Kidney epithelial cell (primary cell): Measurements from ENCODE around the gene RASA2. TPM values are rescaled to one million over a fixed set of nuclear protein-coding genes. Genes with fewer than 3 reads are reported as not detected.

Experiments used
- DNase-seq: peaks from one replicate; pipeline ENCODE4 v3.0.0-alpha.2; 2010; ENCODE audit warnings: low read depth
- H3K27me3 ChIP-seq: 2 replicates; pipeline ENCODE4 v1.6.0; 2011; ENCODE audit warnings: low read length; ENCODE audit not compliant: control insufficient read depth, insufficient read depth
- H3K36me3 ChIP-seq: 2 replicates; pipeline ENCODE4 v1.5.1; 2011; ENCODE audit warnings: low read length; ENCODE audit not compliant: control insufficient read depth, insufficient read depth
- H3K4me3 ChIP-seq: 2 replicates; pipeline ENCODE4 v1.5.1; 2011; ENCODE audit warnings: low read depth, mild to moderate bottlenecking, control low read depth, low read length
- CTCF ChIP-seq: IDR thresholded peaks from 2 replicates; pipeline ENCODE4 v1.5.1; 2011; ENCODE audit warnings: mild to moderate bottlenecking, moderate library complexity, low read length, control low read depth, inconsistent platforms; ENCODE audit not compliant: insufficient read depth, poor library complexity, severe bottlenecking
- total RNA-seq: library from RNA; depleted of rRNA; stranded (reverse); fragments of >200 nt; gene quantifications from 2 replicates; pipeline ENCODE4 v1.2.3, GENCODE V29; 2015

RASA2 gene
- total RNA-seq, 1 donor from 2014 or later: 16.8 TPM

GRCh38 chr3:141646760-141647561, 160.1 kb downstream of the RASA2 start:
- TF ChIP-seq CTCF: no peak
- no peak overlapping the region for H3K4me3 ChIP-seq
- no peak for DNase-seq
- H3K36me3 ChIP-seq: no peaks in the 10 kb centered on the region
- H3K27me3 ChIP-seq: no peaks in the 10 kb centered on the region

DNA sequence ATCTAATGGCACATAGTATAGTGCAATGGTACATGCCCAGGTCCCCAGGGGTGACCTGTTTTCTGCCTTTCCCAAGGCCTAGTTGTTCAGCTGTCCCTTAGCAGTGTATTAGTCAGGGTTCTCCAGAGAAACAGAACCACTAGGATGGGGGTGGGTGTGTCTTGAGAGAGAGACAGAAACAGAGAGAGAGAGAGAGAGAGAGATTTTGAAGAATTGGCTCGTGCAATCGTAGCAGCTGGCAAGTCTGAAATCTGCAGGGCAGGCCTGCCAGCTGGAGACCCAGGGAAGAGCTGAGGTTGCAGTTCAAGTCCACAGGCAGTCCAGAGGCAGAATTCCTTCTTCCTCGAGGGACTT, 160.7 kb downstream of the RASA2 start:
- H3K4me3 ChIP-seq: no peak overlapping the region
- no peak for TF ChIP-seq CTCF
- H3K27me3 ChIP-seq: no peaks in the 10 kb centered on the region
- no peaks in the 10 kb centered on the region for H3K36me3 ChIP-seq
- no peak for DNase-seq

GRCh38 chr3:141648055-141648910, 161.5 kb downstream of the RASA2 start:
- H3K27me3 ChIP-seq: no peaks in the 10 kb centered on the region
- H3K4me3 ChIP-seq: no peak overlapping the region
- TF ChIP-seq CTCF: no peak
- DNase-seq: no peak
- no peaks in the 10 kb centered on the region for H3K36me3 ChIP-seq

- Histone ChIP-seq H3K36me3 (no peaks in the 10 kb centered on the region), H3K27me3 (no peaks in the 10 kb centered on the region), H3K4me3 (no peak overlapping the region)
- TF ChIP-seq CTCF: no peak
- no peak for DNase-seq
Observed at GRCh38 chr3:141649871-141650270, 163.0 kb downstream of the RASA2 start.

DNA sequence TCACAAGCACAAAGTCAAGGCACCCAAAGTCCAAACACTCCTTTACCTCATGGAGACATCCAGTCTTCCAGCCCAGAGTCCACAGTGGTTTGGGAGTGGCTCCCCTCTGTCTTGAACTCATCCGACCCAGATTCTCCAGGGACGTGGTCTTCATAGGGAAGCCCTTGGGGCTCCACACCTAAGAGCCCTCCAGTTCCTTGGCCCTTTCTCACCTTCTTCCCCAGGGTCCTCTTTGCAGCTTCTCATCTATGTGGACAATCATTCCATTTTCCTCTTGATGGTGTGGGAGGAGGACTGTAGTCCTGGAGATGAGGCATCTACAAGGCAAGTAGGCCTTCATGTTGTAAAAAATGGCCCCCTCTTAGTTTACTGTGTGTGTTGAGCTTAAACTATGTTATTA, 164.0 kb downstream of the RASA2 start:
- Histone ChIP-seq H3K36me3 (no peaks in the 10 kb centered on the region), H3K4me3 (no peak overlapping the region), H3K27me3 (no peaks in the 10 kb centered on the region)
- DNase-seq: no peak
- no peak for TF ChIP-seq CTCF

- no peak for TF ChIP-seq CTCF
- DNase-seq: no peak
- peaks cover 1% of the 10 kb centered on the region for H3K27me3 ChIP-seq
Observed at GRCh38 chr3:141651409-141651808, 164.6 kb downstream of the RASA2 start.

More at GRCh38 chr3:141651409-141651808, 164.6 kb downstream of the RASA2 start:
- Histone ChIP-seq H3K4me3 (no peak overlapping the region), H3K36me3 (no peaks in the 10 kb centered on the region)
